IPS-18c (cell line): ENCODE measurements around the gene CACNB1.
"Not testable (repeated sequence)": the region's sequence is repeated elsewhere in the genome, so short reads cannot be mapped to it uniquely, and the experiment has no call there.

Experiments
- H3K4me3 ChIP-seq: 2 replicates; pipeline ENCODE4 v1.7.0; 2013; ENCODE audit warnings: low read depth, mild to moderate bottlenecking, low read length, moderate library complexity; ENCODE audit not compliant: insufficient read depth
- H3K9me3 ChIP-seq: one replicate; pipeline ENCODE4 v1.6.1; 2013; ENCODE audit warnings: mild to moderate bottlenecking, low read length, moderate library complexity; ENCODE audit not compliant: control insufficient read depth, insufficient read depth

The CACNB1 gene

GRCh38 chr17:39169518-39169917 lies 28.0 kb downstream of the CACNB1 start:
- H3K9me3 ChIP-seq, result no peaks in the 10 kb centered on the region

DNA sequence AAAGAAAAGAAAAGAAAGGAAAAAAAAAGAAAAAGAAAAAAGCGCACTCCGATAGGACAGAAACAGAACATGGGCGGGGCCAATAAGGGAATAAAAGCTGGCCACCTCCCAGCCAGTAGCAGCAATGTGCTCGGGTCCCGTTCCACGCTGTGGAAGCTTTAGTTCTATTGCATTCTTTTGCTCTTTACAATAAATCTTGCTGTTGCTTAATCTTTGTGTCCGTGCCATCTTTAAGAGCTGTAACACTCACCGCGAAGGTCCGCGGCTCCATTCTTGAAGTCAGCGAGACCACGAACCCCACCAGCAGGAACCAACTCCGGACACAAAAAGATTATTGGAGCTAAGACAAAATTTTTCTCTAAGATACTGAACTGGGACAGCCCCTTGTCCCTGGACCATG lies 28.4 kb downstream of the CACNB1 start:
- no peak overlapping the region for H3K4me3 ChIP-seq
- no peaks in the 10 kb centered on the region for H3K9me3 ChIP-seq

More at GRCh38 chr17:39169518-39169917, 28.0 kb downstream of the CACNB1 start:
- H3K4me3 ChIP-seq, result no peak overlapping the region

DNA sequence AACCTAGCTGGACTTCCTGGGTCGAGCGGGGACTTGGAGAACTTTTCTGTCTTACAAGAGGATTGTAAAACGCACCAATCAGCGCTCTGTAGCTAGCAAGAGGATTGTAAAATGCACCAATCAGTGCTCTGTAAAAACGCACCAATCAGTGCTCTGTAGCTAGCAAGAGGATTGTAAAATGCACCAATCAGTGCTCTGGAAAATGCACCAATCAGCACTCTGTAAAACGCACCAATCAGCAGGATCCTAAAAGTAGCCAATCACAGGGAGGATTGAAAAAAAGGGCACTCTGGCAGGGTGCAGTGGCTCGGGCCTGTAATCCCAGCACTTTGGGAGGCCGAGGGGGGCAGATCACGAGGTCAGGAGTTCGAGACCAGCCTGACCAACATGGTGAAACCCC lies 29.0 kb downstream of the CACNB1 start:
- not testable (repeated sequence) for H3K9me3 ChIP-seq, H3K4me3 ChIP-seq

DNA sequence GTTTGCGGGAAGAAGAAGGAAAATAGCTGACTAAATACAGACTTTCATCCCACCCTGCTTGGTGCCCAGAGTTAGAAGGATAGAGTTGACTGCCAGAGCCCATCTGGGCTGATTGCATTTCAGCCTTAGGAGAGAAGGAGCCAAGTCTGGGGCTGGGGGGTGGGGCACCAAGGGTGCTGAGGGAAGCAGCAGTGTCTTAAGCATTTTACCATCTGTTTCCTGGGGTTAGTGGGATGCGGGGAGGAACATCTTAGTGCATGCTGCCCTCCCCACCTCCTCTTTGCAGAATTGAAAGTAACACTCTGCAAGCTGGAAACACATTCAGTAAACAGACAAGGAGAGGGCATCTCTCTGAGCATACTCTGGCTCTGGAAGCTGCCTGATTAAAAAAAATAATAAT lies 30.0 kb downstream of the CACNB1 start:
- Histone ChIP-seq H3K9me3 (no peaks in the 10 kb centered on the region), H3K4me3 (no peak overlapping the region)

DNA sequence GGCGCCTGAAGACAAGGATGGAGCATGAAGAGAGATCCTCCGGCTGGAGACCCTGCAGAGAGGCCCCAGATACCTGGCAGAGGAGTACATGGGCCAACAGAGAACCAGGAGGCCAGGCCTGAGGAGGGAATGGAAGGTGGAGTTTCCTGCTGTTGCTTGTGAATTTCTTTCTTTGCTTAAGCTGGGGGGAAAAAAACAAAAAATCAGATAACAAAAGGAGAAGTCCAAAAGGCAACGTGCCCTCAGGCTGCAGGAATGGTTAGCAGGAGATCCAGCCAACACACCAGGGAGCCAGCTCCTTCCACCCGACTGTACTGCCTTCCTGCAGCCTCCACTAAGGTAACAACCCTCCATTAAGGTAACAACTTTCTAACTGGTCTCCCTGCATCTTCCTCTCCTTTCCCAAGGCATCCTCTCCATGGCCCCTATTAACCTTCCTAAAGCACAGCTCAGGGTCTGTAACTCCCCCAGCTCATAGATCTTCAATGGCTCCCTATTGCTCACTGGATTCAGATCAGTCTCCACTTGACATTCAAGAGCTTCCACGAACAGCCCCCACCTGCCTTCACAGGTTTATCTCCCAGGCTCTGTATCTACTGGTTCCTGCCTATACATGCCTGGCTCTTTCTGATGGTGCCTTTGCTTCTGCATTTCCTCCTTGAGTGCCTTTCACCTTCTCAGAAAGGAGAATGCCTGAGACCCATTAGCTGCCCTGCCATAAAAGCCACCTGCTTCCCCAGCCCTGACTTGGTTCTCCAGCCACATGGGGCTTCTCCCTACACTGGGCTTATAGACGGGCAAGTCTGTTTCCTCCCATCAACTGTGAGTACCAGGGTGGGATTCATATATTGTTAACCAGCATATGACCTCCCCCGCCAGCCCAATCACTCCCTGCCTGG lies 30.8 kb downstream of the CACNB1 start:
- H3K4me3 ChIP-seq, result no peak overlapping the region

GRCh38 chr17:39165841-39166349 lies 31.6 kb downstream of the CACNB1 start, which contains the start of gene ARL5C:
Gene ARL5C, minus strand, starts transcription at chr17:39166161. Its CDS starts 401 bp downstream, at chr17:39165760.
- peak within 1 kb of the TSS; percentile 69 for H3K4me3 ChIP-seq
- no peaks in the 10 kb centered on the region for H3K9me3 ChIP-seq

More for the DNA sequence above, 30.8 kb downstream of the CACNB1 start:
- no peaks in the 10 kb centered on the region for H3K9me3 ChIP-seq

GRCh38 chr17:39165178-39165840 lies 32.2 kb downstream of the CACNB1 start:
- H3K4me3 ChIP-seq, result peak overlapping the region; percentile 69

GRCh38 chr17:39164675-39165143 lies 32.8 kb downstream of the CACNB1 start:
- H3K9me3 ChIP-seq, result no peaks in the 10 kb centered on the region
- H3K4me3 ChIP-seq, result peak overlapping the region; percentile 69

More at GRCh38 chr17:39165178-39165840, 32.2 kb downstream of the CACNB1 start:
- H3K9me3 ChIP-seq, result no peaks in the 10 kb centered on the region

- no peak overlapping the region for H3K4me3 ChIP-seq
- H3K9me3 ChIP-seq, result no peaks in the 10 kb centered on the region
These were observed 35.5 kb downstream of the CACNB1 start for GRCh38 chr17:39161962-39162361.

DNA sequence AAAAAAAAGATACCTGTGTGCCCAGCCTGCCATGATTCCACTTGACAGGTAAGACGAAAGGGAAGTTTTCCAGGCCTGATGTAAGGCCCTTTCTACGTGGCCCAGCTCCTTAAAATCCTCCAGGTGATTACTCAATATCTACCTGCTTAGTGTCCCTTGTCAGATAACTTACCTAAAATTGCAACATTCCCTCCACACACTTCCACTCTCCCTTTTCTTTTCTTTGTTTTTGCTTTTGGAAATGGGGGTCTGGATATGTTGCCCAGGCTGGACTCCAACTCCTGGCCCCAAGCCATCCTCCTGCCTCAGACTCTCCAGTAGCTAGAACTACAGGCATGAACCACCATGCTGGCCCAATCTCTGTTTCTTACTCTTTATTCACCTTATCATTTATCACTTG lies 38.8 kb downstream of the CACNB1 start:
- H3K9me3 ChIP-seq, result no peaks in the 10 kb centered on the region
- no peak overlapping the region for H3K4me3 ChIP-seq

GRCh38 chr17:39156491-39156890 lies 41.0 kb downstream of the CACNB1 start:
- no peaks in the 10 kb centered on the region for H3K9me3 ChIP-seq
- H3K4me3 ChIP-seq, result no peak overlapping the region

GRCh38 chr17:39155654-39156053 lies 41.8 kb downstream of the CACNB1 start:
- Histone ChIP-seq H3K4me3 (no peak overlapping the region), H3K9me3 (no peaks in the 10 kb centered on the region)

DNA sequence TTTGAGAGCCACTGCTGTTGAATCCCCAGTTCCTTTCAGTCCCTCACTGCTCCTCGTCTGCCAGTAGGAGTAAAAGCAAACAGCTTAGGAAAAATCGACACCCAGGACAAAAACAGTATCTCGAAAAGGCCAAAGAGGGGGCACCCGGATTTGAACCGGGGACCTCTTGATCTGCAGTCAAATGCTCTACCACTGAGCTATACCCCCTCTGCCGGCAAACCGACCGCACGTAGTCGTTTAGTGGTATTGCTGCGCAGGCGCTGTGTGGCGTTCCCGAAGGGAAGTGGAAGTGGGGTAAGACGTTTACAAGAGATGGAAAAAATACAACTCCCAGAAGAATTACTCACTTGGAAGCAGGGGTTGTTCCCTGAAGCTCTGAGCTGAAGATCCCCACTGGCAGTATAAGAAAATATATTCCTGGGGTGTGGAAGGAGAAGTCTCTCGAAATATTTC lies 43.8 kb downstream of the CACNB1 start:
- no peaks in the 10 kb centered on the region for H3K9me3 ChIP-seq
- H3K4me3 ChIP-seq, result peak overlapping the region; percentile 83

- Histone ChIP-seq H3K9me3 (no peaks in the 10 kb centered on the region), H3K4me3 (peak overlapping the region; percentile 83)
These were observed 45.3 kb downstream of the CACNB1 start for GRCh38 chr17:39151943-39152818.

DNA sequence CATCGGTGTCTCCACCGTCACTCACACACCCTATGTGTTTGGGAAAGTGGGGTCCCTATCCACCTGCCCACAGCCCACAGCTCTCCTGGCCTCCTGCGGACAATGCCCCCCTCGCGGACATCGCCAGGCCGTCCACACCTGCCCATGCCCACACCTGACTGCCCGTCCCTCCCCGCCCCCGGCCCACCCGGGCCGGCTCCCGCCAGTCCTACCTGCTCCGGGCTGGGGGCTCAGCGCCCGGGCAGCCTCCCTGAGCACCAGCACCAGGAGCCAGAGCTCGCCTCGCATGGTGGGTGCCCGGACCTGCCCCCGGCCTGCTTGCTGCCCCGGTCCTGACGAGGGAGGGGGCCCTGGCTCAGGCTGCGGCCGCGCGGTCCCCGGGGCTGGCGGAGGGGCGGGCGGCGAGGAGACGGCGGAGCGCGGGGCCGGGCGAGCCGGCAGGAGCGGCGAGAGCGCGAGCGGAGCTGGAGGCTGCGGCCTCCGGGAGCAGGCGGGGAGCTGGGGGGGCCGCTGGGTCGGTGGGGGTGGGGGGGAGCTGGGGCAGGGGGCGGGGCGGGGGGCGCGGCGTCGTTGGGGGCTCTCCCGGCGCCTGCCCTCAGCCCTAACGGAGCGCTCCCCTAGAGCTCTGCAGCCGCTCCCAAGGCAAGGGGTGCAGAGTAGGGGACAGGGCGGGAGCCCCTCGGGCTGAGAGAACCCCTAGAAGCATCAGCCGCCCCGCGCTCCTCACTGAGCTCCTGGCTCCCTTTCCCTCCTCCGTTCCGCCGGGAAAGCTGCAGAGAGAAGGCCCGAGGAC lies 46.1 kb downstream of the CACNB1 start, which contains the start of gene PLXDC1:
TSS of gene PLXDC1 (minus strand) at position 488 of the 793 bp plus-strand sequence. CDS start at position 288, 200 bp downstream.
- Histone ChIP-seq H3K4me3 (peak within 1 kb of the TSS; percentile 83), H3K9me3 (no peaks in the 10 kb centered on the region)

DNA sequence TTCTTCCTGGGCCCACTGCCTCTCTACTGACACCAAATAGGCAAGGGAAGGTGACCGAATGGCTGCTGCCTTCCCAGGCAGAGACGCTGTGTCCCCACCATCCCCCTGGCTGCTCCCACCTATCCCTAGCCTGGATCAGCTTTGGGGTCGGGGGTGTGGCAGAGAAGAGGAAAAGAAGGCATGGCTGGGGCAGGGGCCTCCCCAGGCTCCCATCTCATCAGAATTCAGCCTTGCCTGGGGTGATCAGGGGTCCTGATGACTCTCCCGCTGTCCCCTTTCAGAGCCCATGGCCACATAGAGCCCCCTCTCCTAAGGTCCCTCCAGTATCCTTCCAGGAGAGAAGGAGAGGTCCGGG lies 46.7 kb downstream of the CACNB1 start:
- H3K9me3 ChIP-seq, result no peaks in the 10 kb centered on the region
- H3K4me3 ChIP-seq, result peak overlapping the region; percentile 61
